HEK293 (cell line): Measurements from ENCODE around the gene FTHL17.

Experiments used
- CTCF ChIP-seq: fragments of 450-650 bp; formaldehyde crosslinking; IDR thresholded peaks from 2 replicates; pipeline ENCODE4 v1.5.1; 2016; ENCODE audit warnings: missing biosample characterization, missing genetic modification characterization
- PRDM1 ChIP-seq: fragments of 450-650 bp; formaldehyde crosslinking; IDR thresholded peaks from 2 replicates; pipeline ENCODE4; 2016; ENCODE audit warnings: missing biosample characterization, missing genetic modification characterization
- REST ChIP-seq: fragments of 450-650 bp; formaldehyde crosslinking; IDR thresholded peaks from 2 replicates; pipeline ENCODE4 v1.5.1; 2016; ENCODE audit warnings: missing biosample characterization, missing genetic modification characterization
- TSHZ1 ChIP-seq: fragments of 450-650 bp; formaldehyde crosslinking; IDR thresholded peaks from 2 replicates; pipeline ENCODE4 v1.5.1; 2016; ENCODE audit warnings: missing biosample characterization, missing genetic modification characterization, borderline replicate concordance
- ZNF10 ChIP-seq: fragments of 450-650 bp; formaldehyde crosslinking; IDR thresholded peaks from 2 replicates; pipeline ENCODE4 v1.5.1; 2017; ENCODE audit warnings: missing biosample characterization, missing genetic modification characterization
- ZNF544 ChIP-seq: fragments of 450-650 bp; formaldehyde crosslinking; IDR thresholded peaks from 2 replicates; pipeline ENCODE4 v1.5.0; 2017; ENCODE audit warnings: missing biosample characterization, missing genetic modification characterization
- ZNF549 ChIP-seq: fragments of 450-650 bp; IDR thresholded peaks from 2 replicates; pipeline ENCODE4 v1.5.1; 2018; ENCODE audit warnings: missing biosample characterization, missing genetic modification characterization, mild to moderate bottlenecking, inconsistent platforms, moderate library complexity
- ZNF645 ChIP-seq: fragments of 450-650 bp; formaldehyde crosslinking; IDR thresholded peaks from 2 replicates; pipeline ENCODE4; 2016; ENCODE audit warnings: missing biosample characterization, missing genetic modification characterization

- TF ChIP-seq ZNF544 (tag by site-specific recombination) (no peak), CTCF (tag by site-specific recombination) (no peak), ZNF10 (tag by site-specific recombination) (no peak), PRDM1 (no peak), REST (tag by site-specific recombination) (no peak), ZNF549 (tag by site-specific recombination) (no peak), TSHZ1 (no peak), ZNF645 (tag by site-specific recombination) (no peak)
These were observed 26.2 kb upstream of the FTHL17 start for GRCh38 chrX:31098079-31098478.
